ENCODE data around the gene HSD17B2.

GRCh38 chr16:82016263-82016662 lies 18.8 kb upstream of the HSD17B2 start:
- TF ChIP-seq CTCF (conservative IDR thresholded peaks at IDR 0.05; ENCODE audit: low read depth, low read length) (peak; percentile 53), EZH2 (IDR thresholded peaks at IDR 0.05; ENCODE audit: low read length, unreplicated experiment) (no peak), EZH2phosphoT487 (IDR thresholded peaks at IDR 0.05; ENCODE audit: borderline replicate concordance, low read length) (no peak)
